ENCODE data around the gene VSNL1. TPM values are rescaled to one million over a fixed set of nuclear protein-coding genes. Genes with fewer than 3 reads are reported as not detected.

Gene VSNL1
- total and polyA plus RNA-seq, 9 donors = 2.3 to 10.0 (median 4.9) TPM

DNA sequence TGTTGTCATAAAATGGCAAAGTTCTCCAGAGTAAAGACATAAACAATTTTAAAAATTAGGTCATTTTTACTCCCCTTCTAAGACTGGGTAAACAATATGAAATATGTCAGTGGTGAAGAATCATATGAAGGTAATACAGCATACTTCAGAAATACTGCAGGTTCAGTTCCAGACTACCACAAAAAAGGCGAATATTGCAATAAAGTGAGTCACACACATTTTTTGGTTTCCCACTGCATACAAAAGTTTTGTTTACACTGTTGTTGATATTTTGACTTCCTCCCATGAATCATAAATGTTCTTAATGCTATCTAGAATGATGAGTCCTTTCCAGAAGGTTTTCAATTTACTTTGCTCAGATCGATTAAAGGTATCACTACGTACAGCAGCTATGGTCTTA lies 139.6 kb downstream of the VSNL1 start:
- Histone ChIP-seq H3K27me3 (ENCODE audit: control insufficient read depth, insufficient read depth, low read length) (no peaks in the 10 kb centered on the region), H3K36me3 (ENCODE audit: control insufficient read depth, insufficient read depth, low read length) (peaks cover 33% of the 10 kb centered on the region), H3K4me3 (ENCODE audit: low read length) (no peak overlapping the region), H3K9me3 (replicated peaks; ENCODE audit: control insufficient read depth, low read depth, low read length) (no peaks in the 10 kb centered on the region), H3K27ac (ENCODE audit: low read length) (no peak overlapping the region), H3K4me1 (ENCODE audit: control insufficient read depth, insufficient read depth, low read length) (no peaks in the 10 kb centered on the region)
- WGBS (ENCODE audit: insufficient coverage) = no CpG with 5 or more reads among the region's 3 CpGs
- DNase-seq = no peak

DNA sequence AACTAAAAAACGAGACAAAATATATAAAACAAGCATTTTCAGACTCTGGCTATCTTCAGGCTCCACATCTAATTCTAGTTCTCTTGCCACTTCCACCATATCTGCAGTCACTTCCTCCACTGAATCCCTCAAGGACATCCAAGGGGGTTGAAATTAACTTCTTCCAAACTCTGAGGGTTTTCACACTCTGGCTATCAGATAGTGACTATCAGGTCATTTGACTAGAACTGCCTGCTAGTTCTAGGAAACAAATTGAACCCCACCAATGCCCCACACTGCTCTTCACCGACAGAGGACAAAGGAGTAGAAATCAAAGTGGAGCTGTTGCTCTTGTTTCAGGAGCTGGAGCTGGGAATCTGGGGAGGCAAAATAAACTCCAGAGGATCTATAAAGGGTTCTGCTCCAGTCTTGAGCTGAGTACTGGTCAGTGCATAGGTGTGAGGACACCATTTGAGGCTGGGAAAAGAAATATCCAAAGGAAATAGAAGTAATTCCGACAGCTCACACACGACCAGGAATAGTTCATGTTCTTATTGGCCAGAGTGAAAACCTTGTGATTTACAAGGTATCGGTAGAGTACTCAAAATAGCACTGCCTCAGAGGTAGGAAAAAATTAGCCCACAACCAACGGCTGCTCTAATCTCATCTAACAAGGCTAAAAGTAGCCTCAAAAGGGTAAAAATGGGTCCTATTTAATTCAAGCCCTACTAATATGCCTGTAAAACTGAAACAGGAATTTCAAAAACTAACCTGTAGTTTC lies 141.8 kb downstream of the VSNL1 start:
- Histone ChIP-seq H3K27ac (ENCODE audit: low read length) (no peak overlapping the region), H3K27me3 (ENCODE audit: control insufficient read depth, insufficient read depth, low read length) (no peaks in the 10 kb centered on the region), H3K4me1 (ENCODE audit: control insufficient read depth, insufficient read depth, low read length) (no peaks in the 10 kb centered on the region), H3K4me3 (ENCODE audit: low read length) (no peak overlapping the region), H3K9me3 (replicated peaks; ENCODE audit: control insufficient read depth, low read depth, low read length) (no peaks in the 10 kb centered on the region), H3K36me3 (ENCODE audit: control insufficient read depth, insufficient read depth, low read length) (peaks cover 31% of the 10 kb centered on the region)
- WGBS (ENCODE audit: insufficient coverage) = no CpG with 5 or more reads among the region's 6 CpGs
- no peak for DNase-seq

DNA sequence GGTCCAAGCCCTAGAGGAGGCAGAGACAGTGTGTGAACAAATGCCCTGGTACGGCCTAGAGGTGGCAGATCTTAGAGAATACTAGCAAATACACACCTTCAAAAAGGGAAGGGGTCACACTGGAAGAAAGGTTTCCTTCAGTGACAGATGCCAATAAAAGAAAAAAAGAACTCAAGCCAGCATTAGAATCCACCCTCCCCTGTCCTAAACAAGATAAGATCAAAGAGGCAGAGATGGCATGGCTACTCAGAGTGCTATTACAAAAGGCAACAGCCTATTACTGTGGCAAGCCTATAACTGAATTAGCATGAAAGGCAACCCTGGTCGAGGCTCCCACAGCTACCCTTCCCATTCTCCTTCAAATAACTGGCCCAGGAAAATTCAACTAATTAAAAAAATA lies 143.5 kb downstream of the VSNL1 start:
- H3K27ac ChIP-seq (ENCODE audit: low read length) = no peak overlapping the region
- no peaks in the 10 kb centered on the region for H3K9me3 ChIP-seq (replicated peaks; ENCODE audit: control insufficient read depth, low read depth, low read length)
- H3K36me3 ChIP-seq (ENCODE audit: control insufficient read depth, insufficient read depth, low read length) = peaks cover 34% of the 10 kb centered on the region
- no peaks in the 10 kb centered on the region for H3K27me3 ChIP-seq (ENCODE audit: control insufficient read depth, insufficient read depth, low read length)
- H3K4me1 ChIP-seq (ENCODE audit: control insufficient read depth, insufficient read depth, low read length) = no peaks in the 10 kb centered on the region
- no peak overlapping the region for H3K4me3 ChIP-seq (ENCODE audit: low read length)
- no peak for DNase-seq
- no CpG with 5 or more reads among the region's 2 CpGs for WGBS (ENCODE audit: insufficient coverage)

DNA sequence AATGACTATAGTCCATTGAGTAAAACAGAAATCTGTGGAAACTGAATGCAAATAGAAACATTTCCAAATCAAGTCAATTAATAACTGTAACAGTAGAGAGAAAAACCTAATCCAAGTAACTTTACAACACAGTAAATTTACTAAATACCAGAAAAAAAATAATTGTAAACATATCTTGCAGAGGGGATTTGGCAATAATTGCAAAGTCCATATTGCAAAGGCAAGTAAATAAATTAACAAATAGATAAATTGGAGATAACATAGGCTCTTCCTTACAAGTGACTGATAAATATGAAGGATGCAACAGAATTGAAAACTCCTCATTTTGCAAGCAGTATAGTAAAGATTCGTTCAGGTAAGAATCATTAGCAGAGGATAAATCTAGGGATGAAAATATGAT lies 148.1 kb downstream of the VSNL1 start:
- peaks cover 20% of the 10 kb centered on the region for H3K36me3 ChIP-seq (ENCODE audit: control insufficient read depth, insufficient read depth, low read length)
- 67% methylated on average over 1 of the region's 1 CpG for WGBS (ENCODE audit: insufficient coverage)
- no peaks in the 10 kb centered on the region for H3K4me1 ChIP-seq (ENCODE audit: control insufficient read depth, insufficient read depth, low read length)
- no peak overlapping the region for H3K27ac ChIP-seq (ENCODE audit: low read length)
- no peak overlapping the region for H3K4me3 ChIP-seq (ENCODE audit: low read length)
- no peaks in the 10 kb centered on the region for H3K9me3 ChIP-seq (replicated peaks; ENCODE audit: control insufficient read depth, low read depth, low read length)
- H3K27me3 ChIP-seq (ENCODE audit: control insufficient read depth, insufficient read depth, low read length) = no peaks in the 10 kb centered on the region
- DNase-seq = no peak

DNA sequence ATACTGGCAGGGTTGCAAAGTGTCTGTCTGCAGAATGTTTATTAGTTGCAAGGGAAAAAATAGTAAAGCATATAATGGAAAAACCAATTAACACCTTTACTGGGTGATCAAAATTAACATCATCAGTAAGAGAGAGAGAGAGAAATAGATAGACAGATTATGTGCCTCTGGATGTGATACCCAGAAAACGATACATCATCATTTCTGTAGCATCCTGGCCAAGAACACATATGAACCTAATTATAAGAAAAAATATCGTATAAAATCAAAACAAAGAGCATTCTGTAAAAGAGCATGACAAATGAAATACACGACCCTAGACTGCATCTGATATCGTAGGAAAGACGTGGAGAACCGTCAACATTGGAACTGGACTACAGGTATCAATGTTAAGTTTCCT lies 148.5 kb downstream of the VSNL1 start:
- H3K27me3 ChIP-seq (ENCODE audit: control insufficient read depth, insufficient read depth, low read length) = no peaks in the 10 kb centered on the region
- H3K27ac ChIP-seq (ENCODE audit: low read length) = no peak overlapping the region
- peaks cover 20% of the 10 kb centered on the region for H3K36me3 ChIP-seq (ENCODE audit: control insufficient read depth, insufficient read depth, low read length)
- no peak overlapping the region for H3K4me3 ChIP-seq (ENCODE audit: low read length)
- H3K9me3 ChIP-seq (replicated peaks; ENCODE audit: control insufficient read depth, low read depth, low read length) = no peaks in the 10 kb centered on the region
- WGBS (ENCODE audit: insufficient coverage) = no CpG with 5 or more reads among the region's 6 CpGs
- H3K4me1 ChIP-seq (ENCODE audit: control insufficient read depth, insufficient read depth, low read length) = no peaks in the 10 kb centered on the region
- no peak for DNase-seq

DNA sequence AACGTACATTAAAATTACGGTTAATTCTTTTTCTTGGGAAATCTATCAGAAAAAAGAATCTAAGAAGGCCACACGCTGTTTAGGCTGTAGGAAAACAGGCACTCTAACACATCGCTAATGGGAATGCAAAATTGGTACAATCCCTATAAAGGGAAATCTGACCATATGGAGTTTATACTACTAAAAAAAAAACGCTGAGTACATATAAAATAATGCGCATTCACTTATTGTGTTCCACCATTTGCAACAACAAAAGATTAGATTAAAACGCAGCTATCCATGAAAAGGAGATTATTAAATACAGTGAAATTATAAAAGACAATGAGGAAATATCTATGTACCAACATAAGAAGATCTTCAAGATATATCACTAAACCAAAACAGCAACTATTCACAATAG lies 150.3 kb downstream of the VSNL1 start:
- Histone ChIP-seq H3K27ac (ENCODE audit: low read length) (no peak overlapping the region), H3K36me3 (ENCODE audit: control insufficient read depth, insufficient read depth, low read length) (peaks cover 19% of the 10 kb centered on the region), H3K9me3 (replicated peaks; ENCODE audit: control insufficient read depth, low read depth, low read length) (no peaks in the 10 kb centered on the region), H3K4me3 (ENCODE audit: low read length) (no peak overlapping the region), H3K27me3 (ENCODE audit: control insufficient read depth, insufficient read depth, low read length) (no peaks in the 10 kb centered on the region), H3K4me1 (ENCODE audit: control insufficient read depth, insufficient read depth, low read length) (no peaks in the 10 kb centered on the region)
- no CpG with 5 or more reads among the region's 7 CpGs for WGBS (ENCODE audit: insufficient coverage)
- DNase-seq = no peak

Other genes with a start within 250 kb of the VSNL1 start
- gene RAD51AP2, start 22.3 kb upstream of the VSNL1 start, total RNA-seq = under 0.01 TPM
- gene RAD51AP2, start 22.3 kb upstream of the VSNL1 start, polyA plus RNA-seq (ENCODE audit: insufficient read depth in 1 of 8, insufficient read length in 8 of 8, low replicate concordance in 1 of 8) = under 1 TPM in 7 of 8 donors, not detected in 1; 0.04 to 0.39 (median 0.11) TPM
- 39.7 TPM for gene SMC6, start 213.1 kb downstream of the VSNL1 start, total RNA-seq
- 10 to 100 TPM; 33.9 to 49.0 (median 37.9) TPM for gene SMC6, start 213.1 kb downstream of the VSNL1 start, polyA plus RNA-seq (ENCODE audit: insufficient read depth in 1 of 8, insufficient read length in 8 of 8, low replicate concordance in 1 of 8)
- gene GEN1, start 213.4 kb downstream of the VSNL1 start, total RNA-seq = 10.3 TPM
- gene GEN1, start 213.4 kb downstream of the VSNL1 start, polyA plus RNA-seq (ENCODE audit: insufficient read depth in 1 of 8, insufficient read length in 8 of 8, low replicate concordance in 1 of 8) = 10 to 100 TPM in 3 of 8 donors, 1 to 10 TPM in 5; 6.5 to 16.7 (median 9.3) TPM

All from muscle of leg (tissue), 11 donors.